Fibroblast of the aortic adventitia (primary cell): Measurements from ENCODE around the gene ANTKMT. TPM values are rescaled to one million over a fixed set of nuclear protein-coding genes. Genes with fewer than 3 reads are reported as not detected.
A peak's percentile ranks its signal among the peaks of the same experiment; 100 is the strongest.

Experiments
- DNase-seq: peaks from one replicate; pipeline ENCODE4 v3.0.0-alpha.2; 2010; ENCODE audit warnings: low read depth
- H3K4me3 ChIP-seq: 2 replicates; pipeline ENCODE4 v1.5.1; 2011; ENCODE audit warnings: low read depth, mild to moderate bottlenecking, control low read depth, low read length, moderate library complexity
- CTCF ChIP-seq: IDR thresholded peaks from 2 replicates; pipeline ENCODE4 v1.5.1; 2011; ENCODE audit warnings: mild to moderate bottlenecking, low read length, control low read depth, inconsistent platforms; ENCODE audit not compliant: insufficient read depth
- total RNA-seq: library from RNA; depleted of rRNA; stranded (reverse); fragments of >200 nt; gene quantifications from 2 replicates; pipeline ENCODE4 v1.2.3, GENCODE V29; 2012; ENCODE audit warnings: low replicate concordance

Gene ANTKMT
- total RNA-seq, 1 donor = 21.8 TPM

GRCh38 chr16:674968-675883, 45.7 kb upstream of the ANTKMT start, which contains the start of gene RHBDL1:
TSS of gene RHBDL1 (plus strand) at chr16:675671. CDS start at chr16:675791, 120 bp downstream.
- TF ChIP-seq CTCF = no peak
- DNase-seq = peak; percentile 6
- peak within 1 kb of the TSS; percentile 53 for H3K4me3 ChIP-seq

GRCh38 chr16:675884-676564, 44.9 kb upstream of the ANTKMT start:
- peak overlapping the region; percentile 48 for H3K4me3 ChIP-seq
- no peak for DNase-seq
- TF ChIP-seq CTCF = no peak

- DNase-seq = no peak
- no peak for TF ChIP-seq CTCF
- H3K4me3 ChIP-seq = no peak overlapping the region
These were observed 44.4 kb upstream of the ANTKMT start for GRCh38 chr16:676565-676902.

DNA sequence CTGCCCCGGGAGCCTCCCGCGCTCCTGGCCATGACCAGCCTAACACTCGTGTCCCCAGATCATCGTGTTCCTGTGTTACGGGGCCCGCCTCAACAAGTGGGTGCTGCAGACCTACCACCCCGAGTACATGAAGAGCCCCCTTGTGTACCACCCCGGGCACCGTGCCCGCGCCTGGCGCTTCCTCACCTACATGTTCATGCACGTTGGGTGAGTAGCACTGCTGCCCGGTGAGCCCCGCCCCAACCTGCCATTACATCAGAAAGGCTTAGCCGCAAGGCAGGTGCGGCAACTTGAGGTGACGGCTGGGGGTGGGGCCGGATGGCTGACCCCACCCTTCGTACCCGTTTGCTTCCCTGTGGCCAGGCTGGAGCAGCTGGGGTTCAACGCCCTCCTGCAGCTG, 44.0 kb upstream of the ANTKMT start:
- H3K4me3 ChIP-seq = no peak overlapping the region
- TF ChIP-seq CTCF = no peak
- no peak for DNase-seq

GRCh38 chr16:677316-678190, 43.4 kb upstream of the ANTKMT start:
- no peak overlapping the region for H3K4me3 ChIP-seq
- DNase-seq = no peak
- no peak for TF ChIP-seq CTCF

GRCh38 chr16:678209-678857, 42.6 kb upstream of the ANTKMT start:
- no peak overlapping the region for H3K4me3 ChIP-seq
- DNase-seq = no peak
- no peak for TF ChIP-seq CTCF
